Measurements from ENCODE around the gene OR6X1. TPM values are rescaled to one million over a fixed set of nuclear protein-coding genes. Genes with fewer than 3 reads are reported as not detected.
"Not testable (repeated sequence)": the region's sequence is repeated elsewhere in the genome, so short reads cannot be mapped to it uniquely, and the experiment has no call there.

The OR6X1 gene
- total and polyA plus RNA-seq, 2 donors (not counting 1 experiment from before 2014, with no cell fraction given), result not detected

DNA sequence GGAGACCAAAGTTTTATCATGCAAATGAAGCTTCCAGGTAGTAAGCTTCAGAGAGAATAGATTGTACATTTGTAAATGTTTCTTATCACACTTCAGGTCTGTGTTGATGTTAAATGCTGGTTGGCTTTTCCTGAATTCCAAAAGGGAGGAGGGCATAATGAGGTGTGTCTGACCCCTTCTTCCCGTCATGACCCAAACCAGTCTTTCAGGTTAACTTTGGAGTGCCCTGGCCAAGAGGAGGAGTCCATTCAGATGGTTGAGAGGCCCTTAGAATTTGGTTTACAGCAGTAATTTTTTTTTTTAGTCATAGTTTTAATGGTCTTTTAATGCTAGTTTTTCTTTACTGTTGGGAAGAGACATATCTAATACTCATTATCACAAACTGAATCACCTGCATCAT lies 2.5 kb downstream of the OR6X1 start:
- no peak overlapping the region for H2AFZ ChIP-seq (ENCODE audit: insufficient read depth, low read depth, low read length, poor library complexity, severe bottlenecking)
- TF ChIP-seq, protein P1, sequence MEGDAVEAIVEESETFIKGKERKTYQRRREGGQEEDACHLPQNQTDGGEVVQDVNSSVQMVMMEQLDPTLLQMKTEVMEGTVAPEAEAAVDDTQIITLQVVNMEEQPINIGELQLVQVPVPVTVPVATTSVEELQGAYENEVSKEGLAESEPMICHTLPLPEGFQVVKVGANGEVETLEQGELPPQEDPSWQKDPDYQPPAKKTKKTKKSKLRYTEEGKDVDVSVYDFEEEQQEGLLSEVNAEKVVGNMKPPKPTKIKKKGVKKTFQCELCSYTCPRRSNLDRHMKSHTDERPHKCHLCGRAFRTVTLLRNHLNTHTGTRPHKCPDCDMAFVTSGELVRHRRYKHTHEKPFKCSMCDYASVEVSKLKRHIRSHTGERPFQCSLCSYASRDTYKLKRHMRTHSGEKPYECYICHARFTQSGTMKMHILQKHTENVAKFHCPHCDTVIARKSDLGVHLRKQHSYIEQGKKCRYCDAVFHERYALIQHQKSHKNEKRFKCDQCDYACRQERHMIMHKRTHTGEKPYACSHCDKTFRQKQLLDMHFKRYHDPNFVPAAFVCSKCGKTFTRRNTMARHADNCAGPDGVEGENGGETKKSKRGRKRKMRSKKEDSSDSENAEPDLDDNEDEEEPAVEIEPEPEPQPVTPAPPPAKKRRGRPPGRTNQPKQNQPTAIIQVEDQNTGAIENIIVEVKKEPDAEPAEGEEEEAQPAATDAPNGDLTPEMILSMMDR (IDR thresholded peaks at IDR 0.05), result no peak
- no peak for TF ChIP-seq EZH2 (IDR thresholded peaks at IDR 0.05; ENCODE audit: borderline replicate concordance, insufficient read depth, low read depth, low read length, poor library complexity, severe bottlenecking)
- no peaks in the 10 kb centered on the region for H3K36me3 ChIP-seq (replicated peaks in 1 of 2; ENCODE audit: control extremely low read depth in 1 of 2, control insufficient read depth in 1 of 2, extremely low read depth in 1 of 2, insufficient read depth in 2 of 2, low read length in 1 of 2)
- no peaks in the 10 kb centered on the region for H3K9me3 ChIP-seq (ENCODE audit: control extremely low read depth in 1 of 3, control insufficient read depth in 2 of 3, insufficient read depth in 1 of 3, low read length in 2 of 3)
- no peak overlapping the region for H3K9ac ChIP-seq (ENCODE audit: low read length)
- H3K27ac ChIP-seq (ENCODE audit: low read length in 2 of 2), result no peak overlapping the region
- no peaks in the 10 kb centered on the region for H3K4me1 ChIP-seq (ENCODE audit: control insufficient read depth in 2 of 2, insufficient read depth in 2 of 2, low read length in 2 of 2)
- H3K27me3 Mint-ChIP-seq, result peaks cover 49% of the 10 kb centered on the region
- H3K9me3 Mint-ChIP-seq (ENCODE audit: insufficient read depth), result peaks cover 6% of the 10 kb centered on the region
- DNase-seq, result no peak
- H3K4me1 Mint-ChIP-seq, result peaks cover 6% of the 10 kb centered on the region
- no peak overlapping the region for H3K4me3 ChIP-seq (ENCODE audit: control extremely low read depth in 1 of 5, extremely low read depth in 1 of 5, insufficient read depth in 1 of 5, low read depth in 2 of 5, low read length in 4 of 5)
- no peaks in the 10 kb centered on the region for H3K79me2 ChIP-seq (ENCODE audit: control insufficient read depth, insufficient read depth, low read length)
- no peak overlapping the region for H3K4me3 Mint-ChIP-seq
- WGBS (ENCODE audit: insufficient coverage), result no CpG with 5 or more reads among the region's 1 CpG
- H3K4me2 ChIP-seq (replicated peaks; ENCODE audit: low read depth, low read length, poor library complexity, severe bottlenecking), result no peak overlapping the region
- no peak overlapping the region for H3K27ac Mint-ChIP-seq
- POLR2A ChIA-PET, result no interaction called here
- intact Hi-C loops (cut with micrococcal nuclease), result no loop called here
- no peak for ATAC-seq (ENCODE audit: low read depth)
- H4K20me1 ChIP-seq (ENCODE audit: control insufficient read depth, insufficient read depth, low read length, poor library complexity, severe bottlenecking), result no peaks in the 10 kb centered on the region
- peaks cover 0 to 10% (median 4%) of the 10 kb centered on the region in 4 experiments for H3K27me3 ChIP-seq (replicated peaks in 1 of 4; ENCODE audit: control extremely low read depth in 1 of 4, control insufficient read depth in 3 of 4, insufficient read depth in 4 of 4, low read length in 3 of 4)
- CTCF ChIA-PET, result no interaction called here

DNA sequence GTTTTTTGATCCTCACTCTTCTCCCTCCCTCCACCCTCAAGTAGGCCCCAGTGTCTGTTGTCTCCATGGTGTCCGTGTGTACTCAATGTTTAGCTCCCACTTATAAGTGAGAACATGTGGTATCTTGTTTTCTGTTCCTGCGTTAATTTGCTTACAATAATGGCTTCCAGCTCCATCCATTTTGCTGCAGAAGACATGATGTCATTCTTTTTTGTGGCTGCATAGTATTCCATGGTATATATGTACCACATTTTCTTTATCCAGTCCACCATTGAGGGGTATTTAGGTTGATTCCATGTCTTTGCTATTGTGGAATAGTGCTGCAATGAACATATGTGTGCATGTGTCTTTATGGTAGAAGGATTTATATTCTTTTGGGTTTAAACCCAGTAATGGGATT lies 6.0 kb downstream of the OR6X1 start:
- H3K36me3 ChIP-seq (replicated peaks in 1 of 2; ENCODE audit: control extremely low read depth in 1 of 2, control insufficient read depth in 1 of 2, extremely low read depth in 1 of 2, insufficient read depth in 2 of 2, low read length in 1 of 2); H3K9me3 ChIP-seq (ENCODE audit: control extremely low read depth in 1 of 3, control insufficient read depth in 2 of 3, insufficient read depth in 1 of 3, low read length in 2 of 3); DNase-seq; ATAC-seq (ENCODE audit: low read depth); H3K4me3 ChIP-seq (ENCODE audit: control extremely low read depth in 1 of 5, extremely low read depth in 1 of 5, insufficient read depth in 1 of 5, low read depth in 2 of 5, low read length in 4 of 5); H2AFZ ChIP-seq (ENCODE audit: insufficient read depth, low read depth, low read length, poor library complexity, severe bottlenecking); CTCF ChIA-PET; H3K4me3 Mint-ChIP-seq; H3K4me1 ChIP-seq (ENCODE audit: control insufficient read depth in 2 of 2, insufficient read depth in 2 of 2, low read length in 2 of 2); H3K79me2 ChIP-seq (ENCODE audit: control insufficient read depth, insufficient read depth, low read length); H4K20me1 ChIP-seq (ENCODE audit: control insufficient read depth, insufficient read depth, low read length, poor library complexity, severe bottlenecking); H3K4me1 Mint-ChIP-seq; H3K27ac Mint-ChIP-seq; POLR2A ChIA-PET; H3K4me2 ChIP-seq (replicated peaks; ENCODE audit: low read depth, low read length, poor library complexity, severe bottlenecking); H3K27ac ChIP-seq (ENCODE audit: low read length in 2 of 2); intact Hi-C loops (cut with micrococcal nuclease); H3K9ac ChIP-seq (ENCODE audit: low read length); H3K9me3 Mint-ChIP-seq (ENCODE audit: insufficient read depth): not testable (repeated sequence)
- WGBS (ENCODE audit: insufficient coverage), result no CpG with 5 or more reads among the region's 2 CpGs
- H3K27me3 ChIP-seq (replicated peaks in 1 of 4; ENCODE audit: control extremely low read depth in 1 of 4, control insufficient read depth in 3 of 4, insufficient read depth in 4 of 4, low read length in 3 of 4), result peaks cover 0 to 14% (median 7%) of the 10 kb centered on the region in 4 experiments
- peaks cover 58% of the 10 kb centered on the region for H3K27me3 Mint-ChIP-seq

All from B cell (primary cell).